Epidermal melanocyte (primary cell): ENCODE measurements around the gene GPATCH8.

Experiments
- DNase-seq: peaks from one replicate; pipeline ENCODE4 v3.0.0; 2011; ENCODE audit warnings: low spot score; ENCODE audit not compliant: insufficient read length

The GPATCH8 gene

GRCh38 chr17:44359006-44359405 is 144.2 kb downstream of the GPATCH8 start:
- peak; percentile 5 for DNase-seq

GRCh38 chr17:44358066-44358465 is 145.1 kb downstream of the GPATCH8 start:
- peak; percentile 14 for DNase-seq

- peak; percentile 15 for DNase-seq
Measured at GRCh38 chr17:44356241-44356640, 147.0 kb downstream of the GPATCH8 start.

- DNase-seq: peak; percentile 4
Measured at GRCh38 chr17:44355642-44356099, 147.5 kb downstream of the GPATCH8 start.

- DNase-seq: peak; percentile 20
Measured at GRCh38 chr17:44354582-44355561, 148.3 kb downstream of the GPATCH8 start.

- DNase-seq: peak; percentile 15
Measured at GRCh38 chr17:44353672-44354331, 149.4 kb downstream of the GPATCH8 start.

GRCh38 chr17:44352828-44353671 is 150.2 kb downstream of the GPATCH8 start:
- DNase-seq: peak; percentile 14

GRCh38 chr17:44351961-44352827 is 151.0 kb downstream of the GPATCH8 start:
- DNase-seq: peak; percentile 16

- peak; percentile 7 for DNase-seq
Measured at GRCh38 chr17:44351464-44351863, 151.7 kb downstream of the GPATCH8 start.

DNA sequence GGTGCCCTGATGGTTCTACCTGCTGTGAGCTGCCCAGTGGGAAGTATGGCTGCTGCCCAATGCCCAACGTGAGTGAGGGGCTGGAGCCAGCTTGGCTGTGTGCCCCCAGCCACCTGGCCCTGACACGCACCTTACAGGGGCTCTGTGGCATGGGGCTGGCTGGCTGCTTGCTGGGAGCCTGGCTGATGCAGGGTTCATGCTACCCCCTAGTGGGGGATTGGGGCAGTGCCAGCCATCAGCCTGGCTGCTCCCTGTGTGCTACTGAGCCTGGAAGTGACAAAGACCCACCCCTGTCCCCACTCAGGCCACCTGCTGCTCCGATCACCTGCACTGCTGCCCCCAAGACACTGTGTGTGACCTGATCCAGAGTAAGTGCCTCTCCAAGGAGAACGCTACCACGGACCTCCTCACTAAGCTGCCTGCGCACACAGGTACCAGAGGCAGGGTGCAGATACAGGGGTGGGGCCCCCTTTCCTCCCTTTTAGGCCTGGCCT is 152.4 kb downstream of the GPATCH8 start:
- DNase-seq: peak; percentile 86

DNA sequence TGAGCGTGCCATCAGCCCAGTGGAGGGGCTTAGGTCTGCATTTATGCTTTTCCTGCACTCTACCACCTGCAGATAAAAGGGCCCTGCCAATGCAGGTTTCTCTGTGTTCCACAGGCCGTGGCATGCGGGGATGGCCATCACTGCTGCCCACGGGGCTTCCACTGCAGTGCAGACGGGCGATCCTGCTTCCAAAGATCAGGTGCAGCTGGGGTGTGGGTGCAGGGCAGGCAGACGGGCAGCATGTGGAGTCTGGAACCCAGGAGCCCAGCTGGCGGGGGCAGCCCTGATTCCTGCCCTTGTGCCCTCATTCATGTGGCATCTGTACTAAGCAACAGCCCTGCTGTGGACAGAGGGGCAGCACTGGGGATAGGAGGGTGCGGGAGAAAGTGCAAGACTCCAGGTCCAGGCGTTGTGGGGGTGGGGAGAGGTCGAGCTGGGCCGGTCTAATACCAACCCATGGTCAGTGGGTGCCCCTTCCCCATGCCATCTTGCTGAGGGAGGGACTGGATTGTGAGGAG is 153.6 kb downstream of the GPATCH8 start:
- peak; percentile 13 for DNase-seq

- peak; percentile 8 for DNase-seq
Measured at GRCh38 chr17:44348988-44349364, 154.2 kb downstream of the GPATCH8 start.

DNA sequence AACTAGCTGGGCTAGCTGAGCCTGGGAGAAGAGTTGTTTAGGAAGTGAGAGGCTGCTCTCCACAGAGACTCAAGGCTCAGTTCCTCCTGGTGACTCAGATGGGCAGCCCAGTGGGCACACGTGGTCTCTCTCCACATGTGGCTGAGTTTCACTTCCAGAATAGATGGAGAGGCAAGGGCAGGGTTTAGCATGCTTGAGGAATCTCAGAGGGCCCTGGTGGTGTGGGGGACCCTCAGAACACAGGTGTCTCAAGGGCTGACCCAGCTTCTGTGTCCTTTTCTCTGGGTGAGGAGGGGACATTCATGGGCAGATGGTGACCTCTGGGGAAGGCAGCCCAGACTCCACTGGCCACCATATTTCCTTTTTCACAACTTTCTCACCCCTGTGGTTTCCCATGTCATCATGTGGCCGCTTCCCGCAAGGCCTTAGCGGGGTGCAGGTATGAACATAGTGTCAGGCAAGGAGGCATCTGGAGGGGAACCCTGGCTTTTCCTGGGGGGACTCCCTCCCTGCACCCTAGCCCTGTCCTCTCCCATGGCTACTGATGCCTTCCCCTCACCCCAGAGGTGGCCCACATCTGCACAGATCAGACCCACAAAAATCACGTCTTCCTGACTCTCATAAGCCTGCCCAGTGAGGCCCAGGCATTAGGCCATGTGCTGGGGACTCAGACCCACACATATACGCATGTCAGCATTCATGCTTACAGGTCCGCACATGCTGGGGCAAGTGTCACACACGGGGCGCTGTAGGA is 154.8 kb downstream of the GPATCH8 start:
- no peak for DNase-seq
